HG02610 (cell line): ENCODE results near the gene GRAMD1B.
A peak's percentile ranks its signal among the peaks of the same experiment; 100 is the strongest.

Source experiments
- ATAC-seq: cut with Tn5 transposase; IDR thresholded peaks from one replicate; pipeline ENCODE4 v1.9.1; 2021; ENCODE audit warnings: mild to moderate bottlenecking, moderate library complexity; ENCODE audit not compliant: unreplicated experiment

Gene GRAMD1B

DNA sequence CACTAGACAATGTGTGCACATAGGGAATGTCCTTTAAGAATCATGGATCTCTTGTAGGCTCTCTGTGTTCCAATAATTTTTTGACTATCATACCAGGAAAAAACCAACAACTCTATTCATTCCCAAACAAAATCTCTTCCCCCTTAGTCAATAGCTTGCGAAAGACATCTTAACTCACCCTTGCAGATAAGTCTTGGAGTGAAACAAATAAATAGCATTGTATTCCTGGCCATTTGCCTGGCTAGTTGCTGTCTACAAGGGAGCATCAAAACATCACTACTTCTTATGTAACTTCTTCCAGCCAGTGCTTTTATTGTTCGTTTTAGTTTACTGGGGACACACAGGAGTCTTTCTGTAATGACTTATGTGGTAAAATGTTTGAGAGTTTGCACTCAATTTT, 194.9 kb downstream of the GRAMD1B start:
- no peak for ATAC-seq

DNA sequence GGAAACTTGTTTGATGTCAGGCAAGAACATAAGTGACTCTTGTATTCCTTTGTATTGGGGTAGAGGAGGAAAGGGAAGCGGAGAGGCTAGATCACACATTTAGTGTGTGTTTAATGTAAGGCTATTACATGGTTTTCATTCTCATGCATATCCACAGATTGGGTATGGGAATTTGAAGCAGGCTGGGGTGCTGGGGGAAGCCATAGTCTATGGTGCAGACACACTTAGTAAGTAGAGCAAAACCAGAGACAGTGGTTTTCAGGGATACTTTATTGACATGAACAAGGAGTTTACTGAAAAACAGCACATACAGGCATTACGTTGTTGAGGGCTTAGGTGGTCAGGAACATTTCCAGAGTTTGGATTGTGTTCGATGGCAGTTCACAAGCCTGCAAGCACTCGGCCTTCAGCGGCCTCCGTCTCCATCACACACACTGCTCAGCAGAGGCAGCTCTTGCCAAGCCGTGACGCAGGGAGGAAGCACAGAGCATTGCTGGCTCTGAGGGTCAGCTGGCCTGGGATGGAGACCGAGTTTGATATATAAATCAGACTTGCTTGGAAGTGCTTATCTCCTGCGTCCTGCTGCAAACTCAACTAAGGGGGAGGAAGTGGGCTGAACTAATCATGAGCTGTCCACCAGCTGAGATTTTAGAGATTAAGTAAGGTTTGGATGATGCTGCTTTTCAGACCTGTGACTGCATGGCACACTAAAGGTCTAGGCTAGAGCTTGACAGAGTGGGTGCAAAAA, 199.0 kb downstream of the GRAMD1B start:
- no peak for ATAC-seq

DNA sequence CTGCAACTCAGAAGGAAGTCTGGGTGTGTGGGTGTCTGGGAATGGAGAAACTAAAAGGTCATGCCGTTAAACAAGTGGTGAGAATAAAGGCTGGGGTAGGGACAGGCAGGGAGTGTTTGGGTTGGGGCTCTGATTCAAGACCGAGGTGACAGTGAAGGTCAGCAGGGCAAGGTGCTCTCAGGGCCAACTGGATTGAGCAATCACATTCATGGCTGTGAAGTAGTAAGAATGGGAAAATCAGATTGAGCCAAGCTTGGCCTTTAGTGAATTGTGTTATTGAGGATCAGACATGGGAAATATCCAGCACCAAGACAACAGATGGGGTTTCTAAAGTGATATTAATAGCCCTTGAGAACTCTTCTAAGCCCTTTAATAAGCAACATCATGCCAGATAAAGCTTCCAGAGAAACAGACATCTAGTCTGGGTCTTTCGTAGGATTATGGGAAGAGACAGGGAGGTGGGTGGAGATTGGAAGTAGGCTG, 200.1 kb downstream of the GRAMD1B start:
- no peak for ATAC-seq

DNA sequence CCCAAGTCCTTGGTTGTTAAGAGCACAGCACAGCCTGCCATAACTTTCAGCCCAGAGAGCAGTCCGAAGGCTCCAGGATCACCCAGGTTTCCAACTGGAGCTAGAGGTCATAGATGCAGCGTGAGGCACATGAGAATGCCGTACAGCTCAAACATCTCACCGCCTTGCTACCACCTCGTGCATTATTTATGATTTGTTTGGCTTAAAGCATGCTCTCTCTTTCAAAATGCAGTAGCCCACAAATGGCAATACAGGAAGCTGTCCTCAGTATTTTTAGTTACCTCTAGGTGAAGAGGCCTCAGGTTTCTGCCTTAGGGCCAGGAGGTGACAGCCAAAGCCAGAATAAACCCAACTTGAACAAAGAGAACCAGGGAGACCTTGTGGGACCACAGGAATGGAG, 210.0 kb downstream of the GRAMD1B start:
- ATAC-seq = no peak

DNA sequence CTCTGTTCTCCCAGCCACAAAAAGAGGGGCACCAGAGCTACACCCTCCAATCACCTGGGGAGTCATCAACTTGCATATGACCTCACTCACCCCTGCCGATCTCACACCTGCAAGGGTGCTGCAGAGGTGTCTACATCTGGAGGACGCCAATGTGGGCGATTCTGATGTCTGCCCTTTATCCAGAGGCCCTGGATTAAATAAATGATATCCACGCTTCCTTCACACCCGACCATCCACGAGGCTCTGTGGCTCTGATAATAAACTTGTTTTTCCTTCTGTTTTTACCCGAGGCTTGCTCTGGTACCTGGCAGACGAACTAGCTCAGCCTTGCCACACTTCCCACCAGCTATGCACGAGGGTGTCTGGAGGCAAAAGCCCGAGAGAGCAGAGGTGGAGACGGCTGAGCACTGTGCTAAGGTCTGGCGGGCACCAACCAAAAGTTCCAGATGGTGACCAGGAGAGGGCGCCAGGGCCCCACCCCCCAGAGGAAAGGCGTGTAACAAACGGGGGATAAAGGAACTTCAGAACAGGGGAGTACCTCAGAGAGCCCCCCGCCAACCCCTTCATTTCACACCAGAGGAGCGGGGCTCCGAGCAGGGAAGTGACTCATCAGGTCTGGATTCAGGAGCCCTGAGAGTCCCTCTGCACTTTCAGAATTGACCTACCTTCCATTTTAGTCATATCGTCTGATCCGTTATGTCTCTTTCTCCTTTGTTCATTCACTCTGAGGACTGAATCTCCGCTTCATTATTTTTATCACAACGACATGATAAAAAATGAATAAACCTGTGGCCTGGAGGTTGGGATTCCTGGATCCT, 210.8 kb downstream of the GRAMD1B start:
- ATAC-seq = peak; percentile 62

DNA sequence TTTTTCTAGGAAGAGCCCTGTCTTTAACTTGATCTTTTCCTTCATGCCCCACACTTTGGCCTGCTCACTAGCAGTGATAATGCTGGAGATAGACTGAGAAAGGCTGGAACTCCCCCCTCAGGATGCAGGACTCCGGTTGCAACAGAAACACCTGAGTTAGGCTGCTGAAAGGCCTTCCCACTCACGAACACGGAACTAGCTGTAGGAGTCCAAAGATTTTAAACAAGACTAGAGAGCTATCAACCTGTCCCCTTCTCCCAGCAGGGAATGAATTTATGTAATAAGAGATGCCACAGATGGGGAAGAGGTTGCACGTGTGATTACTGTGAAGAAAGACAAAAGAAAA, 211.4 kb downstream of the GRAMD1B start:
- ATAC-seq = no peak

DNA sequence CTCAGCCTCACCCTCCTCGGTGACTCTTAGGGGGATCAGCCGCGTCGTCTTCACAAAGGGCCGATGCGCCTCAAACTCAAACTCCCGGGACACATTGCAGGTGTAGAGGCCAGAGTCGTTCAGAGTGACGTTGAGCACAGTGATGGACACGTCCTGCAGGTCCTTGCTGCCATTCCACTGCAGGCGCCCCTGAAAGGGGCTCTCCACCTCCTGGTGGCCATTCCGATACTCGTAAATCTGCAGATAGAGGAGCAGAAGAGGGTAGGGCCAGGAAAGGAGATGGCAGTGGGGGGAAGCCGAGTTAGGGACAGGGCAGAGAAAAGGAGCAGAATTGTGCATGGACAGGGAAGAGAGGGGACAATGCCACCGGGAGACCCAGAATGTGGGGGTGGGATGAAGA, 212.4 kb downstream of the GRAMD1B start:
- no peak for ATAC-seq

DNA sequence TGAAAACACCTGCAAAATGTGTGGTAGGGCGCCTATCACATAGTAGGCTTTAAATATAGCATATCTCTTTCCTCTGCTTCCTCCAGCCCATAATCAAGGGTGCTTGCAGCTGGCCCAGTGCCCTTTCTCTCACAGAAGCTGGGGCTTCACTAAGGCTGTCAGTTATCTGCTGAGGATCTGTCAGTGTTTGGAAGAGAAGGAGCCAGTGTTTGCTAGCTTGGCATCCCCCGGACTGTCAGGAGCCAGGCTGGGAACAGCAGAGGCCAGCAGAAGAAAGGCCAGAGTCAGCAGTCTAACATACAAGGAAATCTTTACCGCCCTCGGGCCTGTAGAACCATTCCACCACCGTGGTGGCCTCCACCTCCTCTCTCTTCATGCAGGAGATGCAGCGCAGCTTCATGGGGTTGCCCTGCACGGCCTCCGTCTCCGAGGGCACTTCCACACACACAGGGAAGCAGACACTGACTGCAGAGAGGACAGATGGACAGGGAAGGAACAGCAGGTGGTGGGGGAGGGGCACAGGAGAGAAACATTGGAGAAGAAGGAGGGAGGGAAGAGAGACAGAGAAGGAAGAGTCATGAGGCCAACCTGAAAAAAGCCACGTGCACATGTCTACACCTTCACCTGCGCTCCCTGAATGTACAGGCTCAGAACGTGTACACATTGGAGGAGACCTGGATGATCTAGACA, 215.4 kb downstream of the GRAMD1B start:
- ATAC-seq = no peak

DNA sequence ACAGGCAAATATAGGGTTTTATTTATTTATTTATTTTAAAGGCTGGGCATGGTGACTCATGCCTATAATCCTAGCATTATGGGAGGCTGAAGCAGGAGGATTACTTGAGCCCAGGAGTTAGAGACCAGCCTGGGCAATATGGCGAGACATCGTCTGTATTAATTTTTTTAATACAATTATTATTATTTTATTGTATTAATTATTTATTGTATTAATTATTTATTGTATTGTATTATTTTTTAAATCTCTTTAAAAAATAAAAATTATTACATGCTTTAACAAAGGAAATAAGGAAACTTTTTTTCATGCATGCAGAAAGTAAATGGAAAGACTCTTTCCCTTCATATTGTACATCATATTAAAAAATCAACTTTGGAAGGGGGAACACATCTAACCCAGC, 220.8 kb downstream of the GRAMD1B start:
- no peak for ATAC-seq

DNA sequence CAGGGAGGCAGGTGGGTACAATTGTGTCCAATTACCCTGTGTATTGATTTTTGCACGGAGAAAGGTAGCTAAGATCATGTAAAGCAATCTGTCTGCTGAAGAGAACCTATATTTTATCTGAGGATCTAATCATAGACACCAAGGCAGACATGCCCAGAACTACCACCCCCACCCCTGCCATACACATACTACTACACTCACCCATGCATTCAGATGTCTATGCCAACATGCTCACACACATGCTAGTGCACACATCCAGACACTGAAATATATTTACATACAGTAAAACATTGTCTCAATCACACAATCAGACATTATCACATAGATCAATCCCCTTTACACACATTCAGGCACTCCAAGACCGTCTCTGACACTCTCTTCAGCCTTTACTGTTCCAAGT, 222.5 kb downstream of the GRAMD1B start:
- no peak for ATAC-seq

DNA sequence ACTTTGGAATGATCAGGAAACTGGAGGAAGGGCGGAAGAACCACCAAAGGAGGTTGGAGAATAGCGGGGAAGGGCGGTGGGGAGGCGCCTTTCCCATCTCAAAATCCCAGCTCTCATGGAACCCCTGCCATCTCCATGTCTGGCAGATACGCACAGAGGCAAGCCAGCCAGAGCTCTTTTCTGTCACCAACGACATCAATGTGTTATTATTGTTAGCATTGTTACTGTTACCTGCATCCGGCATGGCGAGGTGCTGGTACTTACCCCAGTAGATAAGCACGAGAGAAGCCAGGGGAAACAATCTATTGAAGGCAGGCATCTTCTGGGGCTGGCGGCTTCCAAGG, 223.4 kb downstream of the GRAMD1B start:
- ATAC-seq = no peak

DNA sequence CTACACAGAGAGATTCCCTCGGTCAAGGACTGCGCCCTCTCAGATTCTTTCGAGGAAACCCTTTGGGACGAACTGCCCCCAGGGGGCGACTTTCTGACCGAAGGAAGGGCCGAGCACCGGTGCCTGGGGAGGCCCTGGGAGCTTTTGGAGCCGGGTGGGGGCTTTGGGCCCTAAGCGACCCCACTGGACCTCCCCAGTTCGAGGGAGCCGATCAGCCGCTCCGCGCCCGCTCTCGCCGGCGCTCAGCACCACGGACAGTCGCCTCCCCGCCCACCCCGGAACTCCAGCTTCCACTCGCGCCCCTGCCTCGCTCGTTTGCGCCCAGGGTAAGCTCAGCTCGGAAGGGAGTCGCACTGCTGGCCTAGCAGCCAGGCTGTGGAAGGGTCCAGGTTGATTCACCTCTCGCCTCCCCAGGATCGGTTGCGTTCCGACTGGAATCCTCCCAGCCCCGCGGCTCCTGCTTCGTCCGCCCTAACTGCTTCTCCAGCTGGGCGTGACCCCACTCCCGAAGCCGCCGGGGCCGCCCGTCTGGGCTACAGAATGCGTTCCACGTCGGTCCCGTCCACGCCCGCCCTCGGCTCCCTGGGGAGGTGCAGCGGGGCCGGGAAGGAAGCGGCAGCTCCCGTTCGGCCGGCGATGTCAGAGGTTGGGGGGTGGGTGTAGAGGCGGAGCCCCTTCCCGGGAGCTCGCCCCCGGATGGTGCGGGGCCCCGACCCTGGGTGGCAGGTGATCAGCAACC, 223.9 kb downstream of the GRAMD1B start:
- no peak for ATAC-seq

DNA sequence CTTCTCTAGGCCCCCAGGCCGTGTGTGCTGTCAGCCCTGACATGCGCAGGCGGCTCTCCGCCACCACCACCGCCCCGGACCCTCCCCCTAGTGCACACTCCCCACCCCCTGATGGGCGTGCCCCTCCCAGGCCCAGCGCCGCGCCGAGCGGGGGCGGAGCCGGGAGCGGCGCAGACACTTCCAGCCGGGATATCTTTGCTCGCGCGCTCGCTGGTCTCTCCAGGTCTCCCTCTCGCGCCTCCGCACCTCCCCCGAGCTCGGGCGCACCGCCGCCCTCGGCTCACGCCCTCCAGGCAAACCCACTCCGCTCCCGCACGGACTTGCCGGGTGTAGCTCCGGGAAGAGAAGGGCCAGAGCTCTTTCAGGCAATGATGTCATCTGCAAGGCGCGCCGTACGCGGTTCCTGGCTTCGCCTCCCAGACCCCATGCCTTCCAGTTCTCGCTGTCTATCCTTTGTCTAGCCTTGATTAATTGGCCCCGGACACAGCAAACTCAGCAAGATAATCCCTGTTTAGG, 224.6 kb downstream of the GRAMD1B start, which contains the start of gene SCN3B:
SCN3B (minus strand) TSS at position 59 of the 516 bp plus-strand sequence. CDS start 823 bp downstream, outside the sequence.
- no peak for ATAC-seq

DNA sequence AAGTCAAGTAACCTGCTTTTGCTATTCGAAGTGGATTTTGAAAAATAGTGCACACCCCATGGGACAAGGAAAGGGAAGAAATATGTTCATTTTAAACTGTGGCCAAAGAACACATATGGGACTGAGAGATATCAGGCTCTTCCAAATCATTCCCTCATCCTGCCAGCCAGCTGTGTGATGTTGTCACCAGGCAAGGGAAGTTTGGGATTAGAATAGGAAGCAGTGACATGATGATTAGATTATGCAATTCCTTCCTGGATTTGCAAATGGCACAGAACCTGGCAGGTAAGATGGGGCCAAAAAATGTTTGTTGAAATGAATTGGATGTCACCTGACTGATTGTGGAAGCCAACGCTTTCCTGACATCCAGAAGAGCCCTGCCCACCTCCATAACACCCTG, 229.2 kb downstream of the GRAMD1B start:
- ATAC-seq = no peak

DNA sequence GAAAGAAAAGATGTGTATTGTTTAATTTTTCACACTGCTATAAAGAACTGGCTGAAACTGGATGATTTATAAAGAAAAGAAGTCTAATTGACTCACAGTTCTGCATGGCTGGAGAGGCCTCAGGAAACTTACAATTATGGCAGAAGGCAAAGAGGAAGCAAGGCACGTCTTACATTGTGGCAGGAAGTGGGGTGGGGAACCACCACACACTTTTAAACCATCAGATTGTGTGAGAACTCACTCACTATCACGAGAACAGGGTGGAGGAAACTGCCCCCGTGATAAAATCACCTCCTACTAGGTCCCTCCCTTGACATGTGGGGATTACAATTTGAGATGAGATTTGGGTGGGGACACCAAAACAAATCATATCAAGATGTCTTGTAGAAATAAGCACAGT, 229.9 kb downstream of the GRAMD1B start:
- peak; percentile 67 for ATAC-seq

DNA sequence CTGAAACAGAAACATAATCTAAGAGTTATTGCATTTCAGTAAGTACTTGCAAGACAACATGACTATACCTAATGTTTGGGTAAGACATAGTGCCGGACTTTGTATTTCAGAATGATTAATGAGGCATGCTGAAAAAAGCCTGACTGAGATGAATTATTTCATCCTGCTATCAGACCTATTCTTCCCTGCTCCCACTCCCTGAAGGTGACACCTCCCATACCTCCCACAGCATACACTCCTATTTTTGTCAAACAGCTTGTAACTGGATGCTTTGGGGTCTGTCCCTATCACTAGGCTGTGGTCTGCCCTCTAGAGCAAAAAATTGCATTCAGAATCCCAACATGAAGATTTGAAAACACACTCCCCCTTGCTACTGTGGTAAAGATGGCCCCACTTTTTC, 235.2 kb downstream of the GRAMD1B start:
- ATAC-seq = no peak

DNA sequence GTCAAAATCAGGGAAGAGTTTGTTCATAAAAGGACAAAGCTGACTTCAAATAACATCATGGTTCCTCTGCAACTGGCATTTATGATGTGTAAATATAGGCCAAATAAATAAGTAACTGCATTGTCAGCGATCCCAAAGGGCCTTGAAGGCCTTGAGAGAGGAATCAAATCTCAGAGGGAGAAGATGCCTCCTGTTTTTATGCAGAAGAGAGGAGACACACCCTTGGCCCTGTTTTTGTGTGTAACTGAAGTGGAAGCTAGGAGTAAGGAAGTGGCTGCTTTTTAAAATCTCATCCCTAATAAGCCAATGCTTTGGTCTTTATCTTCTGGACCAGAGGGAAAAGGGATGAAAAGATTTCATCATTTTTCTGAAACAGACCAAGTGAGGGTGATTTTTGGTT, 240.0 kb downstream of the GRAMD1B start:
- no peak for ATAC-seq

DNA sequence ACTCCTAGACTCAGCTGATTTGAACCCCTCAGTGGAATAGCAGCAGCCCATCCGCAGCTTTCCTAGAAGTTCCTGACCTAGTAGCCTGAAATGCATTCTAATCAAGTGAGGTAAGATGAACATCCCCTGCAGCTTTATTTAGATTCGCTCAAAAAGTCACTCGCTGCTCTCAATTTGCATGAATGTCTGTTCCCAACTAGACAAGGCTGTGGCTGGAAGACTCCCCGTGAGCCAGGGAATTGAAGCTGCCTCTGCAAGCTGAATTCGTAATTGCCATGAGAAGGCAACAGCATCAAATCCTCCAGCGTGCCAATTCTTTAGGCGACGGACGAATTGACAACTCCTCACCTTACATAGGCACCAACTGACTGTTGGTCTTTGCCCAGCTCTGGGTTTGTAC, 241.5 kb downstream of the GRAMD1B start:
- ATAC-seq = no peak

DNA sequence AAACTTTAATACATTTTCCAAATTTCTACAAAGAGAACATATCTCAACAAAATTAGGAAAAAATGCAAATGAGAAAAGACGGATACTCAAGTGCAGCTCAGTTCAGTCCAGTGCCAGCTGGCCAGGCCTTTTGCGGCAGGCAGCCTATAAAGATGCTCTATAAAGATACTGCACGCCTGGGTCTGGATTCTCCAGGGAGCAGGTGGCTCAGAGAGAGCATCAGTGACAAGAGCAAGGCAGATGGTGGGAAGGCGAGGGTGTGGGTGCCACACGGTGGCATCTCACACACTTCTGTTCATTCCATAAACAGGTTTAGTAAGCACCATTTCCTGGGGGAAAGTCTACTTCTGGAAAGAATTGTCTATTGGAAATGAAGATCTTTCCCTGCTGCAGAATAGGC, 242.5 kb downstream of the GRAMD1B start:
- no peak for ATAC-seq

DNA sequence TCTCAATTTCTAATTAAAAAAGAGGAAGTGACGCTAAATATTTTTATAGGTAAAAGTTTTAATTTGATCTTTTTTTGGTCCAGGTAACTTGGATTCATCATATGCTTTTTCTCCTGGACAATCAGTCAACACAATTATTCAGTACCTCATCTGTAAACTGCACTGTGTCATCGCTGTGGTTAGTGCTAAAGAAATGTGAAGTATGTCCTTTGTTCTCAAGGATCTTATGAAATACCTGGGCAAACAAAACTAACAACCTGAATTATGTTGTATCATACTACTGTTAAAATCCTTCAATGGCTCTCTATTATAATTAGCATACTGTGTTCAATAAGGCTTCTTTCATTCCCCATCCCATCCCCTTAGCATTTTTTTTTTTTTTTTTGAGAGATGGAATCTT, 244.2 kb downstream of the GRAMD1B start:
- ATAC-seq = no peak
